A673 (cell line): ENCODE measurements around the gene IDH2. TPM values are rescaled to one million over a fixed set of nuclear protein-coding genes. Genes with fewer than 3 reads are reported as not detected.

Experiments used
- BruUV-seq: library from RNA; stranded (reverse); fragments of 400-500 nt; replicated peaks from 2 replicates; lab custom pipeline; 2021; lab: Mats Ljungman, UMichigan
- CTCF ChIA-PET: fragments of 300-600 bp; sonication (Branson Sonifier 250); formaldehyde crosslinking; loops from one replicate; lab custom pipeline; 2022; ENCODE audit warnings: antibody characterized with exemption; lab: Charles Lee
- POLR2A ChIA-PET: fragments of 300-600 bp; sonication (Branson Sonifier 250); formaldehyde crosslinking; loops from one replicate; lab custom pipeline; 2022; ENCODE audit warnings: antibody characterized with exemption; ENCODE audit not compliant: low non-redundant PET; lab: Charles Lee
- DNase-seq: peaks from one replicate; pipeline ENCODE4 v3.0.0-alpha.2; 2015; ENCODE audit warnings: low spot score
- H3K27ac ChIP-seq: fragments of 200-600 bp; sonication (generic); 2 replicates; pipeline ENCODE4 v1.5.1; 2016; ENCODE audit warnings: mixed run types, low read depth, mild to moderate bottlenecking, mixed read lengths, antibody characterized with exemption, low read length; ENCODE audit not compliant: poor library complexity, severe bottlenecking
- H3K27me3 ChIP-seq: fragments of 200-600 bp; sonication (generic); replicated peaks from 2 replicates; pipeline ENCODE4 v1.6.1; 2017; ENCODE audit warnings: mixed run types, low read depth, mild to moderate bottlenecking, mixed read lengths, antibody characterized with exemption, low read length; ENCODE audit not compliant: insufficient read depth, poor library complexity
- H3K36me3 ChIP-seq: fragments of 200-600 bp; sonication (generic); 2 replicates; pipeline ENCODE4 v1.6.1; 2016; ENCODE audit warnings: mixed run types, mild to moderate bottlenecking, mixed read lengths, antibody characterized with exemption, low read length; ENCODE audit not compliant: insufficient read depth, poor library complexity, severe bottlenecking
- H3K4me1 ChIP-seq: fragments of 200-600 bp; sonication (generic); 2 replicates; pipeline ENCODE4 v1.6.1; 2017; ENCODE audit warnings: mixed run types, mild to moderate bottlenecking, mixed read lengths, antibody characterized with exemption, low read length; ENCODE audit not compliant: insufficient read depth, poor library complexity, severe bottlenecking
- H3K4me3 ChIP-seq: fragments of 200-600 bp; sonication (generic); 2 replicates; pipeline ENCODE4 v1.5.1; 2016; ENCODE audit warnings: low read depth, mixed run types, mild to moderate bottlenecking, mixed read lengths, low read length; ENCODE audit not compliant: poor library complexity, severe bottlenecking
- H3K9me3 ChIP-seq: fragments of 200-600 bp; sonication (generic); 2 replicates; pipeline ENCODE4 v1.6.1; 2016; ENCODE audit warnings: mixed run types, low read depth, mild to moderate bottlenecking, mixed read lengths, antibody characterized with exemption, low read length; ENCODE audit not compliant: poor library complexity, severe bottlenecking
- CTCF ChIP-seq: fragments of 300-800, 200-600 bp; sonication (generic); conservative IDR thresholded peaks from 2 replicates; pipeline ENCODE4 v1.5.1; 2017; ENCODE audit warnings: low read depth, mild to moderate bottlenecking, antibody characterized with exemption, low read length, moderate library complexity, mixed read lengths
- EZH2 ChIP-seq: fragments of 200-600 bp; sonication (generic); IDR thresholded peaks from 2 replicates; pipeline ENCODE4 v1.6.1; 2017; ENCODE audit warnings: borderline replicate concordance, low read depth, mild to moderate bottlenecking, mixed read lengths, antibody characterized with exemption, low read length; ENCODE audit not compliant: poor library complexity, severe bottlenecking
- intact Hi-C: fragments of 100-400 bp; cut with micrococcal nuclease; formaldehyde crosslinking; loops from one replicate; pipeline ENCODE4 v1.10.0; 2022; ENCODE audit not compliant: unreplicated experiment
- total RNA-seq: library from RNA; stranded (reverse); gene quantifications from 2 replicates; pipeline ENCODE4 v1.2.3, GENCODE V29; 2021

Gene IDH2
- total RNA-seq, 1 experiment from 2014 or later: 99.0 TPM

- POLR2A ChIA-PET: no interaction called here
- Histone ChIP-seq H3K27ac (no peak overlapping the region), H3K9me3 (no peaks in the 10 kb centered on the region), H3K4me1 (peaks cover 27% of the 10 kb centered on the region), H3K36me3 (no peaks in the 10 kb centered on the region), H3K27me3 (no peaks in the 10 kb centered on the region), H3K4me3 (no peak overlapping the region)
- CTCF ChIA-PET: no interaction called here
- TF ChIP-seq CTCF (no peak), EZH2 (no peak)
- DNase-seq: no peak
- no TSS peak for BruUV-seq
- intact Hi-C loops: no loop called here
Measured at GRCh38 chr15:90038632-90039095, 63.6 kb downstream of the IDH2 start.

DNA sequence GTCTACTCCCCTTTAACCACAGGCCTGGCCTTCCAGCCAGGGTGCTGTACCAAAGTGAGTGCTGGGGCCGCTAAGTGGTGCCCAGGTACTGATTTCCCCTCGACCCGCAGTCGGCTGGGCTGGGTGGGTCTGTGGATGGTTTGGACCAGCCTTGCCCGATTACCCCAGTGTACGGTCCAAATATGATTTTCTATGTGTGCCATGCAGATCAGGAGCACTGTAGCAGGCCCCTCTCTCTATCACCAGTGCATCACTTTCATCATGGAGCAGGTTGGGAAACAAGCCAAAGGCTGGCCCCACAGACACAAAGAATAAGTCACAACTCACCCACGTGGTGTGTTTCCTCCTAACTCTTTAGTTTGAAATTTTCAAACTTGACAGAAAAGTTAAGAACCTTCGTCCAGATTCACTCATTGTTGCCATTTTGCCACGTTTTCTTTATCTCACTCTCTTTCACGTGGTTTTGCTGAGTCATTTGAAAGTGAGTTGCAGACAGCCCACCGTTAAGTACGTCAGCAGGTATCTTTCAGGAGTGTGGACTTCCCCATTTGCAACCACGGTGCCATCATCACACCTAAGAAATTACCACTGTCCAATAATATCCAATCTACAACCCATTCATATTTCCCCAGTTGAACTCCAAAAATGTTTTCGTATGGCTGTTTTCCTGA, 64.2 kb downstream of the IDH2 start:
- Histone ChIP-seq H3K27ac (peak overlapping the region; percentile 49), H3K27me3 (no peaks in the 10 kb centered on the region), H3K9me3 (no peaks in the 10 kb centered on the region), H3K4me3 (no peak overlapping the region), H3K4me1 (peaks cover 30% of the 10 kb centered on the region), H3K36me3 (no peaks in the 10 kb centered on the region)
- no TSS peak for BruUV-seq
- POLR2A ChIA-PET: no interaction called here
- no peak for DNase-seq
- CTCF ChIA-PET: no interaction called here
- TF ChIP-seq EZH2 (no peak), CTCF (no peak)
- intact Hi-C loops: no loop called here

- no TSS peak for BruUV-seq
- intact Hi-C loops: no loop called here
- DNase-seq: no peak
- TF ChIP-seq EZH2 (no peak), CTCF (no peak)
- no peak overlapping the region for H3K27ac ChIP-seq
- no peak overlapping the region for H3K4me3 ChIP-seq
- POLR2A ChIA-PET: no interaction called here
- H3K9me3 ChIP-seq: no peaks in the 10 kb centered on the region
- H3K4me1 ChIP-seq: peaks cover 30% of the 10 kb centered on the region
- H3K36me3 ChIP-seq: no peaks in the 10 kb centered on the region
- H3K27me3 ChIP-seq: no peaks in the 10 kb centered on the region
- CTCF ChIA-PET: no interaction called here
Measured at GRCh38 chr15:90037511-90037860, 64.8 kb downstream of the IDH2 start.
